GM18858 (cell line): ENCODE measurements around the gene ZC3HAV1.
"Not testable (repeated sequence)": the region's sequence is repeated elsewhere in the genome, so short reads cannot be mapped to it uniquely, and the experiment has no call there.

Experiments used
- ATAC-seq: cut with Tn5 transposase; IDR thresholded peaks from one replicate; pipeline ENCODE4 v1.9.1; 2021; ENCODE audit not compliant: unreplicated experiment

Gene ZC3HAV1

GRCh38 chr7:139112741-139113250 is 3.3 kb upstream of the ZC3HAV1 start:
- no peak for ATAC-seq

GRCh38 chr7:139112316-139112715 is 2.8 kb upstream of the ZC3HAV1 start:
- no peak for ATAC-seq

GRCh38 chr7:139111811-139112301 is 2.3 kb upstream of the ZC3HAV1 start:
- no peak for ATAC-seq

GRCh38 chr7:139111147-139111546 is 1.6 kb upstream of the ZC3HAV1 start:
- ATAC-seq: no peak

GRCh38 chr7:139109983-139110411 is 477 bp upstream of the ZC3HAV1 start:
- no peak for ATAC-seq

- no peak for ATAC-seq
Measured at GRCh38 chr7:139108266-139109187, 993 bp downstream of the ZC3HAV1 start.

- ATAC-seq: no peak
Measured at GRCh38 chr7:139106959-139107358, 2.6 kb downstream of the ZC3HAV1 start.

- not testable (repeated sequence) for ATAC-seq
Measured at GRCh38 chr7:139106227-139106626, 3.3 kb downstream of the ZC3HAV1 start.

GRCh38 chr7:139105484-139105883 is 4.0 kb downstream of the ZC3HAV1 start:
- ATAC-seq: no peak

- ATAC-seq: no peak
Measured at GRCh38 chr7:139104091-139104450, 5.4 kb downstream of the ZC3HAV1 start.

GRCh38 chr7:139103057-139103815 is 6.3 kb downstream of the ZC3HAV1 start:
- ATAC-seq: no peak

- not testable (repeated sequence) for ATAC-seq
Measured at GRCh38 chr7:139101637-139102158, 7.8 kb downstream of the ZC3HAV1 start.

GRCh38 chr7:139099172-139099947 is 10.2 kb downstream of the ZC3HAV1 start:
- no peak for ATAC-seq

GRCh38 chr7:139095194-139095659 is 14.3 kb downstream of the ZC3HAV1 start:
- ATAC-seq: peak; percentile 99

GRCh38 chr7:139094596-139094995 is 14.9 kb downstream of the ZC3HAV1 start:
- ATAC-seq: no peak

GRCh38 chr7:139094030-139094429 is 15.5 kb downstream of the ZC3HAV1 start:
- no peak for ATAC-seq

GRCh38 chr7:139093512-139093911 is 16.0 kb downstream of the ZC3HAV1 start:
- ATAC-seq: not testable (repeated sequence)

GRCh38 chr7:139092090-139092796 is 17.3 kb downstream of the ZC3HAV1 start:
- no peak for ATAC-seq

GRCh38 chr7:139091677-139091996 is 17.9 kb downstream of the ZC3HAV1 start:
- no peak for ATAC-seq

- ATAC-seq: no peak
Measured at GRCh38 chr7:139089118-139089517, 20.4 kb downstream of the ZC3HAV1 start.
